Endothelial cell of hepatic sinusoid (primary cell): ENCODE results near the gene ATP5F1D.

Experiments
- in situ Hi-C: cut with HindIII; loops from 2 replicates; pipeline ENCODE4 v1.10.0; 2017; ENCODE audit warnings: low sequenced_read_pairs

Gene ATP5F1D

DNA sequence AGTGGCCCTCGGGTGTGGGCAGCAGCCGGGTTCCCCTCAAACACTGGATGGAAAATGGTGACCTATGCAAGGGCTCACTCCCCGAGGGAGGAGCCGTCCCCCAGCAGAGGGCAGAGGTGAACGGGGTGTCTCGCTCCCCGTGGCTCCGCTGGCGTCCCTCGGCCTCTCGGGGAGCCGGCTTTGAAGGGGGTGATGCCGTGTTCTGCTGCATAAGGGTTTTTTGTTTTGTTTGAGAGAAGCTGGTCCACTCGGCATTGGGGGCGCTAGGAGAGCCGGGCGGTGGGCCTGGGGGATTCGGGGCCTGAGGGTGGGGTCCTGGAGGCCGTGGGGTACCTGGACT, 48.1 kb downstream of the ATP5F1D start:
- in situ Hi-C loops = no loop called here

DNA sequence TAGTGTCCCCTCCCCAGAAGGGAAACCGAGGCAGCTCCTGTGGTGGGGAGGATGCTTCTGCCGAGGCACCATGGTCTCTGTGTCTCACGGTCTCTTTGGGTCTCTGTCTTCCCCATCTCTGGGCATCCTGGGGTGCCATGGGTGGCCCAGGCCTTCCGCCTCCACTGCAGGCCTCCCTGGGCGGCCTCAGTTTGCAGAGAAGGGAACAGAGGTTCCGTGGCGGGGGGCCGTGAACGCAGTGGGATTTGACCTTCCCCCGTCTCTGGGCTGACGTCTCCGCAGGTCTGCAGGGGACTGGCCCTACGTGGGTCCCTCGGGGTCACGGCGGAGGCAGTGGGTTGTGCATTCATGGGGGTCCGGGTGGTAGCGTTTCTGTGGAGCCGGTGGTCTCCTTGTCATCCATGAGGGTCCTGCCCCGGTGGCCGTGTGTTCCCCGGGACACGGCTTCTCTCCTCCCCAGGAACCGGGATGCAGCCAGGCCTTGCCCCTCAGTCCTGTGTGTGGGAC, 48.7 kb downstream of the ATP5F1D start:
- in situ Hi-C loops = no loop called here

DNA sequence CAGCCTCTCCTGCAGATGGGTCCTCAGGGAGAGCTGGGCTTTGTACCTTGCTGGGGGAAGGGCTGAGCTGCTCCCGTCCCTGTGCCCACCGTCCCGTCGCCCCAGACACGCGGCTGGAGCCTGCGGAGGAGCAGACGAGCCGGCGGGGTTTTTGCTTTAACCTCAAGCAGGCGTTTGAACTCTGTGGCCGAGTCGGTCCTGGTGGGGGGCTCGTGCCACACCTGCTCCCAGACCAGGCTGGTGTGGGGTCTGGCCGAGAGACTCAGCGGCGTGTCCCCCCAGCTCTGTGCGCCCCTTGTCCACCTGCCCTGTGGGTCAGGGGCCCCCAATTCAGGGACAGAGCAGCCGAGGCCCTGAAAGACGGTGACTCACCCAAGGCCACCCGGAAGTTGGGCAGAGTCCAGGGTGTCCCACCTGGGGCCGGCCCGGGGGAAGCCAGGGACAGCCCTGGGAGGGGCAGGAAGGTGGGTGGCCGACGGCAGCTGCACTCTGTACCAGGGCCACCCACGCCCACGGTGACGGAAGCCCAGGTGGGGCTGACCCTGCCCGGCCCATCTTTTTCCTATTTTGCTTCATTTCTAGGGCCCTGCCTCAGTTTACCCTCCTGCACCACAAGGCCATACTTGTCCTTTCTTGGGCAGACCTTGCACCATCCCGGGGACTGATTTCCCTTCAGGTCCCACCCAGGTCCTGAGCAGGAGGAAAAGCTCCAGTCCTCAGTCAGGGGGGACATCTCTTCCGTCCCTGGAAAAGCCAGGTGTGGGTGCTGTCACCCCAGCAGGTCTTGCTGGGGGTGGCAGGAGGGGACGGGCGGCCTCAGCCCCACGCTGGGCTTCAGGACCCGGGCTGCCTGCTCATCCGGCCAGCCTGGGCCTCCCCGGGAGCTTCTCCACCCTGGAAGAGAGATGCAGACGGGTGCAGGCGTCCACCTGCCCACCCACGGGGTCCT, 49.4 kb downstream of the ATP5F1D start:
- in situ Hi-C loops = no loop called here

DNA sequence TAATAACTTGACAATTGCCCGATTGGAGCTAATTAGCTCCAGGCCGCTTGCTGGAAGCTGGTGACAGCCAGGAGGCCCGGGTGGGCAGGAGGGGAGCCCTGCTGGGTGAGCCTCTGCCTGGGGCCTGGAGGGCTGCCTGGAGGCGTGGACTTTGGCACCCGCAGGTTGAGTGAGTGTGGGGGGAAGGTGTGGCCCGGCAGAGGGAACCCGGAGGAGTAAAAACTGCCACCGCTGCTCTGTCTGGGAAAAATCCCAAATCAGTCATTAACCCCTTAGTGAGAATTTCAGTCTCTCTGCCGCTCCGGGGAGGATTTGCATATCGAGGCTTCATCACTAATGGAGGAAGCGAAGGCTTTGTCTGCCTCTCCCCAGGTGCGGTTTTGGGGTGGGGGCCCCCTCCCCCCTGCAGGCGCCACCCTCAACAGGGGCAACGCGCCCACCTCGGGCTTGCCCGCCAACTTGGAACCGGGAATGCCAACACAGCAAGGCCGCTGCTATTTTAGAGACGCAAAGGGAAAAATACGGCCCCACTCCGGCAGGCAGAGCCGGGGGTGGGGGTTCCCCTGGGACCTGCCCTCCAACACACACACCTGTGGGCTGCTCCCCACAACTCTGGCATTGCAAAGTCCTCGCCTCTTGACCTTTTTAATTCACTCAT, 50.3 kb downstream of the ATP5F1D start:
- in situ Hi-C loops = no loop called here

DNA sequence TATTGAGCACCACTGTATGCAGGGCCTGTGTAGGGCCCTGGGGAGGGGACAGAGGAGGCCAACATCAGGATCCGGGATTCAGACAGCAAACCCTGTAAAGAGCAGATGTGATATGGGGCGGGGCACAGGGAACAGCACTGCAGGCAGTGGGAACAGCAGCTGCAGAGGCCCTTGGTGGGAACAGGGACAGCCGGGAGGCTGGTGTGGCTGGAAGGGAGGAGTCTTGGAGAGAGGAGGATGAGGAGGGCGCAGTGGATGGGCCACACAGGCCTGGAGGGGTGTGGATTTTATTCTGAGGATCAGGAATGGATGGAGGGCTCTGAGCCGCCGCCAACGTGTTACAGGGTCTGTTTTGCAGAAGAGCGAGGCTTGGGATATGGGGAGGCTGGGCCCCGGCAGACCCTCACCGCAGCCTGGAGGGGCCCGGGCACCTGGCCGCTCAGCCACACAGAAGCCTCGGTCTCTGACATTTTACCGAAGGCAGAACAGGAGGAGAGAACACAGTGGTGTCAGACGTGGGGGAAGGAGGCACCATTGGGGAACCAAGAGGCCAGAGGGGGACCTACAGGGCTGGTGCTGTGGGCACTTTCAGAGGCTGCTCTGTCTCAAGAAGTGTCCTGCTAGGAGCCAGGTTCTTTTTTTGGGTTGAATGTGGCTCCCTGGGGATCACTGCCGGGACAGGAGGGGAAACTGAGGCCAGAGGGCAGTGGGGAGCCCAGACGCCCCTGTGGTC, 51.0 kb downstream of the ATP5F1D start:
- in situ Hi-C loops = no loop called here

DNA sequence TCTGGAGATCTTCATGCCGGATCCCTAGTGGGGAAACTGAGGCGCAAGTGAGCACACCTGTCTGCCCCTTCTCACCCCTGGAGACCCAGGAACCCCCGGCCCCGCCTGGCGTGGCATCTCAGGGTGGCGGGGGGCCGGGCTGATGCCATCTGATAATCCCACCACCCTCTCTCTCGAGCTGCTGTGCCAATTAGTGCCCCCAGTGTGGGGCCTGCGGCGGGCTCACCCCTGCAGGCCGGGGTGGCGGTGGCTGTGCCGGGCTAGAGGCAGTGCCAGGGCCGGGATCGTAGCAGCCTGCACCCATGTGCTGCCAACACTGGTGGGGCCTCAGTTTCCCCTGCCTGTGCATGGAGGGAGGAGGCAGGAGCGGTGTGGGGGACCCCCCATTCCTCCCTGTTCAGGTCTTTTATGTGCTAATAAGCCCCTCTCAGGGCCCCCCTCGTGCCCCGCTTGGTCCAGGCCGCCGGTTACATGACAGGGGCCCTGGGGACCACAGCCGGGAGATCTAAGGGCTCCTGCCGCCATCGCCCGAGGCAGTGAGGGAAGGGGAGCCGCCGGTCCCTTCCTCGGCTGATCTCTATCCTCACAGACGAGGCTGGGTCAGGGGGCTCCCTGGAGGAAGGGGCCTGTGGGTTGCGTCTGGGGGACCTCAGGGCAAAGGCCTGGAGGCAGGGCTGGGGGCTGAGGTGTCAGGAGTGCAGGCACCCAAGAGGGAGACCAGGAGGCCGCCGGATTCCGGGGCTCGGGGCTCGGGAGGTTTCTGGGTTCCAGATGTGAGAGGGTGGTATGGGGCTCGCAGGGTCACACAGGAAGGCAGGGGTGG, 52.4 kb downstream of the ATP5F1D start:
- in situ Hi-C loops = no loop called here
